AG09319 (cell line): ENCODE results near the gene ST8SIA4.

Source experiments
- DNase-seq: peaks from one replicate; pipeline ENCODE4 v3.0.0-alpha.2; 2010; ENCODE audit warnings: low read depth; ENCODE audit errors: extremely low read depth
- TF ChIP-seq, protein P1 (sequence below): IDR thresholded peaks from 2 replicates; pipeline ENCODE4 v1.5.1; 2011; ENCODE audit warnings: low read depth, mild to moderate bottlenecking, inconsistent platforms, low read length, moderate library complexity

Gene ST8SIA4

DNA sequence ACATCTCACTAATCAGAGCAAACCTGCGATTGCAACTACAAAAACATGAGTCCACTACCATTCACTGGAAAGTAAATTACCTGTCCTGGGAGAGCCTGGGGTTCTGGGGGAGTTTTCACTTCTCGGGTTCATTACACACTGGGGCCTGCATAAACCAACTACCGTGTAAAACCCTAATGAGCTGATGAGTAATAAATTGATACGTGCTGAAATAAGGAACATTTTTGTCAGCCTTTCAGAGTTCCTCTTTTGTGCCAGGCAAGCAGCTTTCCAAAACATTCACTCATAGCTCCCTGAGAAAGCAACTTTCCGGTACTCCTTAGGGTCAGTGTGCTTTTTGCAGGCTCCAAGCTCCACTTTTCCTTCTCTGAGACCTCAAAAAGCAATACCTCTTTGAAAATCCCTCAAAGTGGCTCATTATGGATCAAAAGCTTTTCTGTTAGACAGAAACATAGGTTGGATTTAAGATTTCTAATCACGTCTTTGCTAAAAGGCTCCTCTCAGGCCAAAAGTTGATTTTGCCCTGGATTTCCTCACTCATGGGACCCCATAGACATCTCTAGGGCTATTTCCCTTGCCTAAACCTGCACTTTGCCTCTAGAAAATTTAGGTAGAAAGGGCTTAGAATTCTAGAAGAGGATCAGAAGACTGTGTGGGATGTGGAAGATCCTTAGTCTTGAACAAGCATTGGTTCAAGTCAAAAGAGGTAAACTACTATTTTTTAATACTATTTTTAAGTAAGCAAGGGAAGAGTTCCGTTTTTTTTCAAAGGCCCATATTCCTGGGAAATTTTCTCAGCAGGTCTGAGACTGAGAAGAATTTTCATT is 74.8 kb downstream of the ST8SIA4 start:
- no peak for DNase-seq
- TF ChIP-seq, protein P1, sequence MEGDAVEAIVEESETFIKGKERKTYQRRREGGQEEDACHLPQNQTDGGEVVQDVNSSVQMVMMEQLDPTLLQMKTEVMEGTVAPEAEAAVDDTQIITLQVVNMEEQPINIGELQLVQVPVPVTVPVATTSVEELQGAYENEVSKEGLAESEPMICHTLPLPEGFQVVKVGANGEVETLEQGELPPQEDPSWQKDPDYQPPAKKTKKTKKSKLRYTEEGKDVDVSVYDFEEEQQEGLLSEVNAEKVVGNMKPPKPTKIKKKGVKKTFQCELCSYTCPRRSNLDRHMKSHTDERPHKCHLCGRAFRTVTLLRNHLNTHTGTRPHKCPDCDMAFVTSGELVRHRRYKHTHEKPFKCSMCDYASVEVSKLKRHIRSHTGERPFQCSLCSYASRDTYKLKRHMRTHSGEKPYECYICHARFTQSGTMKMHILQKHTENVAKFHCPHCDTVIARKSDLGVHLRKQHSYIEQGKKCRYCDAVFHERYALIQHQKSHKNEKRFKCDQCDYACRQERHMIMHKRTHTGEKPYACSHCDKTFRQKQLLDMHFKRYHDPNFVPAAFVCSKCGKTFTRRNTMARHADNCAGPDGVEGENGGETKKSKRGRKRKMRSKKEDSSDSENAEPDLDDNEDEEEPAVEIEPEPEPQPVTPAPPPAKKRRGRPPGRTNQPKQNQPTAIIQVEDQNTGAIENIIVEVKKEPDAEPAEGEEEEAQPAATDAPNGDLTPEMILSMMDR: no peak

DNA sequence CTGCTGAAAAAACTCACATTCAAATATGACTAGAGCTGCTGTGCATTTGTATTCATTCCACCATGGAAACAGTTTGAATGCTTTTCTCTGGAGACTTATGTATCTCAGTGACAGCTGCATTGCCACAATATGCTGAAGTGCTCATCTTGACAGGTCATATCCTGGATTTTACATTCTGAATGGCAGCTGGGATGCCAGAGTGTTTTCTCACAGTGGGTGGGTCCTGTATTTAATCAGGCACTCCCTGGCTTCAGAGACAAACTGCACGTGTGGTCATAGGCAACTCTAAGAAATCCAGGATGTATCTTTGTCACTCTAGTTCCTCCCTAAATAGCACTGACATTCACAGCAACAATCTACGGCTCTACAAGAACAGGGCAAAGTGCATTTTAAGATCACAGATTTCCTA is 75.6 kb downstream of the ST8SIA4 start:
- DNase-seq: no peak
- TF ChIP-seq, protein P1: no peak

- no peak for DNase-seq
- TF ChIP-seq, protein P1: no peak
These were observed 76.9 kb downstream of the ST8SIA4 start for GRCh38 chr5:100826133-100826532.

DNA sequence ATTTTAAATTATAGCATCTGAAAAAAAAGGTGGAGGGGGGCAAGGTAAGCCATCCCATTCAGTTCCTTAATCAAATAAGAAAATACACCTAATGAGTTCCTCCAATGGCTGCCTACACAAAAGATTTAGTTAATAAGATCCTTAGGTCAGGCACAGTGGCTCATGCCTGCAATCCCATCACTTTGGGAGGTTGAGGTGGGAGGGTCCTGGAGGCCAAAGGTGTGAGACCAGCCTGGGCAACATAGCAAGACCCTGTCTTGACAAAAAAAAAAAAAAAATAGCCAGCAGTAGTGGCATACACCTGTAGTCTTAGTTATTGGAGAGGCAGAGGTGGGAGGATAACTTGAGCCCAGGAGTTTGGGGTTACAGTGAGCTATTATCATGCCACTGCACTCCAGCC is 78.4 kb downstream of the ST8SIA4 start:
- no peak for DNase-seq
- TF ChIP-seq, protein P1: no peak

DNA sequence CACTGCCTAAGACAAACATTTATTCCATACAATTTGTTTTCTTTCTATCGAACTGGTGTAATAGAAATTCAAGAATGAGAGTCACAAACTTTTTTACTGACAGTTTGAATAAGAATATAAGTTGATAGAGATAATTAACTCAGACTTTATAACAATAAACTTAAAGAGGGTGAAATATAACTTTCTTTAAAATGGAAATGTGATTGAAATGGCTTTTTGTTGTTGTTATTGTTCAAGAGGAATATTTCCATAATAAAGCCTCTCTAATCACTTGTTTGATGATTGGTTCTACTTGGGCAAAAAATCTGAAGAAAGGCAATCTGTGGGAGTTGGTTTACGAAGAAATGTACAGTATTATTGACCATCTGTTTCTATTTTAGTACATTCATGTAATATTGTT is 79.3 kb downstream of the ST8SIA4 start:
- DNase-seq: no peak

GRCh38 chr5:100821751-100822150 is 81.3 kb downstream of the ST8SIA4 start:
- TF ChIP-seq, protein P1: no peak
- DNase-seq: no peak

More for the DNA sequence above, 79.3 kb downstream of the ST8SIA4 start:
- TF ChIP-seq, protein P1: no peak

- DNase-seq: no peak
- TF ChIP-seq, protein P1: no peak
These were observed 84.7 kb downstream of the ST8SIA4 start for GRCh38 chr5:100818340-100818739.
